CMK (cell line): ENCODE measurements around the gene NRP2.

ENCODE experiments used
- DNase-seq: peaks from one replicate; pipeline ENCODE4 v3.0.0-alpha.2; 2010; ENCODE audit warnings: low read depth

Gene NRP2, protein sequence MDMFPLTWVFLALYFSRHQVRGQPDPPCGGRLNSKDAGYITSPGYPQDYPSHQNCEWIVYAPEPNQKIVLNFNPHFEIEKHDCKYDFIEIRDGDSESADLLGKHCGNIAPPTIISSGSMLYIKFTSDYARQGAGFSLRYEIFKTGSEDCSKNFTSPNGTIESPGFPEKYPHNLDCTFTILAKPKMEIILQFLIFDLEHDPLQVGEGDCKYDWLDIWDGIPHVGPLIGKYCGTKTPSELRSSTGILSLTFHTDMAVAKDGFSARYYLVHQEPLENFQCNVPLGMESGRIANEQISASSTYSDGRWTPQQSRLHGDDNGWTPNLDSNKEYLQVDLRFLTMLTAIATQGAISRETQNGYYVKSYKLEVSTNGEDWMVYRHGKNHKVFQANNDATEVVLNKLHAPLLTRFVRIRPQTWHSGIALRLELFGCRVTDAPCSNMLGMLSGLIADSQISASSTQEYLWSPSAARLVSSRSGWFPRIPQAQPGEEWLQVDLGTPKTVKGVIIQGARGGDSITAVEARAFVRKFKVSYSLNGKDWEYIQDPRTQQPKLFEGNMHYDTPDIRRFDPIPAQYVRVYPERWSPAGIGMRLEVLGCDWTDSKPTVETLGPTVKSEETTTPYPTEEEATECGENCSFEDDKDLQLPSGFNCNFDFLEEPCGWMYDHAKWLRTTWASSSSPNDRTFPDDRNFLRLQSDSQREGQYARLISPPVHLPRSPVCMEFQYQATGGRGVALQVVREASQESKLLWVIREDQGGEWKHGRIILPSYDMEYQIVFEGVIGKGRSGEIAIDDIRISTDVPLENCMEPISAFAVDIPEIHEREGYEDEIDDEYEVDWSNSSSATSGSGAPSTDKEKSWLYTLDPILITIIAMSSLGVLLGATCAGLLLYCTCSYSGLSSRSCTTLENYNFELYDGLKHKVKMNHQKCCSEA

DNA sequence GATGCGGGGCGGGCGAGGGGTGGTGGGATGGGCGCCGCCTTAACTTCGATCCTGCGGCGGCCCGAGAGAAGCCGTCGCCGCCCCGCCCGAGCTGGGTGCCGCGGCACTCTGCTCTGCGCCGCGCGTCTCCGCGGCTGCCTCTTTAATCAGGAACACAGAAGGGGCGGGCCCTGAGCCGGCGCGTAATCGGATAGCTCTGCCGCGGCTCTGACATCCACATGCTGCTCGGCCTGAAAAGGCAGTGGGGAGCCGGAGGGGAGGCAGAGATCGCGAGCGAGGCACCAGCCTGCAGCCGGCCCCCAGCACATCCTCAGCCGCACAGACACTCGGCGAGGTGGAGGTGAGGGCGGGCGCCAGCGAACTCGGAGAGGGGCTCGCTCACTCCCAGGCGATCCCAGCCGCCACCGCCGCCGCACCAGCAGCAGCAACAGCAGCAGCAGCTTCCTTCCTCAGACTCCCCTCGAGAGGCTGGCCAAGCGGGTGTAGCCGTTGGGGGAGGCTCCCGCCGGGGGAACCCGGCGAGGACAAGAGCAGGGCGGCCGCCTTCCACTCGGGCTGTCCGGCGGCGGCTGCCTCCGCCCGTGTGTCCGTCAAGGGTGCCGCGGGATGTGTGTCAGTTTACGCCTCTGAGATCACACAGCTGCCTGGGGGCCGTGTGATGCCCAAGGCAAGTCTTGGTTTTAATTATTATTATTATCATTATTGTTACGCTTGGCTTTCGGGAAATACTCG lies at the start of gene NRP2:
NRP2 (plus strand) TSS at position 263 of the 732 bp plus-strand sequence. CDS start 790 bp downstream, outside the sequence.
- no peak for DNase-seq

DNA sequence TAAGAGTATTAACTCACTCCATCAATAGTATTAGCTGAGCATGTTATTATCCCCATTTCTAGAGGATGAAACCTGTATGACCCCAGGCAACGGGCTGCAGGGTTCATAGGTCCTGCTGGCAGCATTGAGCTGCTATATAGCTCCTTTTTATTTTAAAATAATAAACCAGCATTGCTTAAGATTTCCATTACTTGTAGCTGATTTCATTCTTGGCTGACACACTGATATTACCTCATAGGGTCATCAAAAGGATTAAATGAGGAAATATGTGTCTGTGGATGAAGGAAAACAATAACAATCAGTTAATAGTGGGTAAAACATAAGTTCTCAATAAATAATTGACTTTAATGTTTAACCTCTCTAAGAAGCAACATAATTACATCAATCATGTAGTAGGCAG lies 48.3 kb upstream of the NRP2 start:
- DNase-seq: no peak

DNA sequence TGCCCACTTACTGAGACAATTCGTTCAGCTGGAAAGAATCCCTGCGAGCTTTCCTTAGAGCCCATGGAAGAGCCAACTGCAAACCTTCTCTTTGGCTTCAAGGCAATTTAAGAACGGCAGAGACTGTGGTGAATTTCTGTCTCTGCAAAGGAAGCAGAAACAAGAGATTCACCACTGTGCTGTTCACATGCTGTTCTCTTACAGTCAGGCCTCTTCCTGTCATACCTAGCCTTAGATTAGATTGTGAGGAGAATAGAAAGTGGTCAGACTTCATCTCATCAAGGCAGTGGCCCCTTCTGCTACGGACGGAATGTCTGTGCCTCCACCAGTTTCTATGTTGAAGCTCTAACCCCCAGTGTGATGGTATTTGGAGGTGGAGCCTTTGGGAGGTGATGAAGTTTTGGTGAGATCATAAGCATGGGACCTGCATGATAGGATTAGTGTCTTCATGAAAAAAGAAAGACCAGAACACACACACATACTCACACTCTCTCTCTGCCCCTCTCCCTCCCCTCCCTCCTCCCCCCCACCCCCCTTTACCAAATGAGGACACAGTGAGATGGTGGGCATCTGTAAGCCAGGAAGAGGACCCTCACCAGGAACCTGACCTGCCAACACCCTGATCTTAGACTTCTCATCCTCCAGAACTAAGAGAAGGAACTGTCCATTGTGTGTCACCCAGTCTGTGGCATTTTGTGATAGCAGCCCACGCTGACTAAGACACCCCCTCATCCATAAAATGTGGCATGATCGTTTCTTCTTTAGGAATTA lies 45.6 kb upstream of the NRP2 start:
- no peak for DNase-seq

DNA sequence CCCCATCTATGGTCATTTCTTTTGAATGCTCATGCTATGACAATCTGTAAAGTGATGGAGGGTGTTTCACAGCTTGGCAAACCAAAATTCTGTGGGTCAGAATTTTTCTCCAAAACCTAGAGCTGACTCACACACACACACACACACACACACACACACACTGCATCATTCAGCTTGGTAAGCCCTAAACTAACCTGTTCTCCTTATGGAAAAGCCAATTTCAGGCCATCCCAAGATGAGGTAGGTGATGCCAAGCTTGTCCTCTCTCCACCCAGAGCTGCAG lies 45.0 kb upstream of the NRP2 start:
- no peak for DNase-seq

DNA sequence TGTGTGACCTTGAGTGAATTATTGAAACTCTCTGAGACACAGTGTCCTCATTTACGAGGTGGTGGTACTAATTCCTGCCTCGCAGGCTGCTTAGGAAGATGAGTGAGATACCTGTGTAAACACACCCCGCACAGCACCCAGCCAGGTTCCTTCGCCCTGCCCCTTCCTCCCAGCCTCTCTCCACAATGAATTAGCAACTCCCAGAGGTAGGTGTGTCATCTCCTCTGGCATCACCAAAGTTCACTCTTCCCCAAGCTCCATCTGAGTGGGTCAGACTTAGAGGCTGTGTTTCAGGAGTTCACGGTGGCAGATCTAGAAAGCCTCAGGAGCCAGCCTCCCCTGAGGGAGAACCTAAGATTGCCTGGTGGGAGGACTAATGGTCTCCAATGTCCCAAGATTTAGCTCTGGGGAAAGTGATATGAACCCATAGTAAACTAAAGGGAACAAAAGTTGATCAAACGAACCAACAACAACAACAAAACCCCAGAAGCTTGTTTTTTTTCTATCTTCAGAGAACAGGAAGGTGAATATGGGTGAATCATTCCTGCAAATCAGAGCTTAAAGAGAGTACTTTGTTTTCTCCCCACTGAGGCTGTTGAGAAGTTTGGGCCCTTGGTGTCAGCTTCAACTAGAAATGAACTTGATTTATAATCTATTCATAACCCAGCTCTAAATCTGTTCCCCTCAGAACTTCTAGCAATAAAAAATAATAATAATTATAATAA lies 44.4 kb upstream of the NRP2 start:
- DNase-seq: no peak

DNA sequence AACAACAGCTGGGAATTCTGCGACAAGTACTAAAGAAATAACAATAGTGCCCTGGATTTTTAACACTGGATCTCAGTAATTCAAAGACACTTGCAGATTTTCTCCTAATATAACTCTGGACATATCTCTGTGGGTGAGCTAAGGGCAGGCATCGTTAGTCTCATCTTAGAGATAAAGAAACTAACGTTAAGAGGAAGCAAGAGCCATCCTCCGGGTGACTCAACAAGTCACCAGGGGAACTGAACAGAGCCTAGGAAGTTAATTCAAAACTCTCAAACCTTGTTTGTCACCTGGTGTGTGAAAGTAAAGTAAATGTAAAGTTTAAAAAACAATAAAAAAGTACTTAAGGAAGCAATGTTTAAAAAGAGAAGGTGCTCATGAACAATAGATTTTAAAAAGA lies 41.6 kb upstream of the NRP2 start:
- no peak for DNase-seq

DNA sequence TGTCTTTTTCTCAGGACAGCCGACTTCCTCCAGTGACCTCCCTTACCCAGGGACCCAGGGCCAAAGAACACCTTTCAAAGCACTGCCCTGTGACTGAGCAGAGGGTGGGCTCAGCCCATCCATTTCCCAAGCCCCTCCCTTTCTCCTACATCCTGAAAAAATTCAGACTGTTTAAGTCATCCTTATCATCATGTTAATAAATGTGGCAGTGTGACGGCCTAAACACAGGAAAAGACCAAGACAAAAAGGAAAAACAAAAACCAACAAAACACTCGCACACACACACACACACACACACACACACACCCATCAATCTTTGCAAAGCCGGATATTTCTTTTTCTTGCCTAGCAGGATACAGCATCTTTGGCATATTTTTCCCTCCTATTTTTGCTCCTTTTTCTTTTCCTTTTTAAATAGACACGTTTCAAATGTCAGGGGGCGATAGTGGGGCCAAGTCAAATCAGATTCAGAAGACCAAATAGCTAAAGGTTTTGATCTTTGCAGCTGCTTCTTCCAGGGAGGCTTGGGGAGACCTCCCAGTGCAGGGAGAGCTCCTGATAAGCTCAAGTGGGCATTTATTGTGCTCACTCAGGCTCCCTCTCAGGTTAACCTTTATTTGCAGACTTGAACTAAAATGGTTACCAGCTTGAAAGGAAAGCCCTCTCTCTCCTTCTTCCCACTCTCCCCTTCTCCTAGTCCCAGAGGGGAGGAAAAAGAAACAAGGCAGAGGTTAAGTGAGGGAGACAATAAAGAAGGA lies 39.5 kb upstream of the NRP2 start:
- no peak for DNase-seq

DNA sequence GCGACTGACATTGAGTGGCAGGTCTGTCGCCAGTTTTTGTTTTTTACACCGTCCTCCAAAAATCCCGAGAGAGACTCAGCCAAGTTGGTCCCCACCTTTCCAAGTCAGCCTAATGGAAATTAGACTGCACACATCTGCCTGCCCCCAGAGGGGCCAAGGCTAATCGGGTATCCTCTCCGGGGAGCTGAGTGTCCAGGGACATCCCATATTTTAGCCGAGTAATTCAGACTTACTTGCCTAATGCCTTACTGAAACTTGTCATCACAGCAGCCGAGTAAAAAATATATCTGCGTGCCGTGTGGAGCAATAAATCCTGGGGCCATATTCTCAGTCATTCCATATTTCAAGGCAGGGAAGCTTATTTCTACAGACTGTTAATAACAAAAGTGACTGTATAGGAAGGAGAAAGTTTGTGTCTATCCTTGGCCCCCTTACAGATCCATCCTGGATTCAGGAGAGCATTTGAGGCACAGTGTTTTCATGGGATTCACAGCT lies 38.9 kb upstream of the NRP2 start:
- no peak for DNase-seq

DNA sequence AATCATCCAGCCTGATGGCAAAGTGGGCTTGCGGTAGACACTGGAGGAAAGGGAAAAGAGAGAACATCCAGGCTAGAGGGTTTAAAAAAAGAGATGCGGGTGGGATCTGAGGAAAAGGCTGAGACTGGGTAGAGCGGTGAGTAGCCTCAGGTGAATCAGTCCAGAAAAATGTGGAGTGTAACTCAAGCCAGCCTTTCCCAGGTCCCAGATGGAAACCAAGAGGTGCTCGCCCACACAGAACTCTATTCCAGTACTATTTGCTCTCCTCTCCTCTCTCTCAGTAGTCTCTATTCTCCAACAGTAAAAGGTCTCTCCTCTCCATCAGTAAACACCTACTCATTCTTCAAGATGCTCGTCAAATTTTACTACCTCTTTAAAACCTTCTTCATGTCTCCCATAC lies 38.3 kb upstream of the NRP2 start:
- no peak for DNase-seq

DNA sequence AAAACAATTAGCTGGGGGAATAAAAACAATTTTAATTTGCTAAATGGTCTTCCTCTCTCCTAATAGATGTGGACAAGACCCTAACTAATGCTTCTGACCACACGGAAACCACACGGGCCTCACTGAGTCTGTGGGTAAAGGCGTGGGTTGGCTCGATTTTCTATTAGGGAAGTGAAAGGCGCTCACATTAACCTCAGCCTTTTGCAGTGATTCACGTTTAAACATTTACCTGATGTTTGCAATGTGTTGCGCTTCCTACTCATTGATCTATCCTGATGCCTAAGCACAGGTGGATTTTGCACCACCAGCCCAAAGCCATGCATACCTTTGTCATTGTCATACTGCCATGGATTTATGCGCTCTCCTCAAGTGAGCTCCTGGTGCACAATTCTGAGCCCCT lies 35.6 kb upstream of the NRP2 start:
- no peak for DNase-seq

DNA sequence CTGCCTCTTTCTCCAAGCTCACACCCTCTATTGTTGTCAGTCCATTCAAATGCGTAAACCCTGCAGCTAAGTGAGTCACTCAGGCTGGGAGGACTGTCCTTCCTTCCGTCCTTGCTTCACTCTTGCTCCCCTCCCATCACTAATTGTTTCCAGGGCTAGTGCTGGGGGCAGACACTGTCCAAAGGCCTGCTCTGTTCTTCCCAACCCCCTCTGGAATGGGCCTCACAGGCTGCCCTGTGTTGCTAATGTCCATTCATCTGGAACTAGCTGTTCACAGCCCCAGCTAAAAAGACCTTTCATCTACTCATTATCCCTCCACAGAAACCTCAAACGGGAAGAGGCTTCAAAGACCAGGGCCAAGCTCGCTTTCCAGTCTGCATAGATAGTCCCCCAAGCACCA lies 31.9 kb upstream of the NRP2 start:
- no peak for DNase-seq

DNA sequence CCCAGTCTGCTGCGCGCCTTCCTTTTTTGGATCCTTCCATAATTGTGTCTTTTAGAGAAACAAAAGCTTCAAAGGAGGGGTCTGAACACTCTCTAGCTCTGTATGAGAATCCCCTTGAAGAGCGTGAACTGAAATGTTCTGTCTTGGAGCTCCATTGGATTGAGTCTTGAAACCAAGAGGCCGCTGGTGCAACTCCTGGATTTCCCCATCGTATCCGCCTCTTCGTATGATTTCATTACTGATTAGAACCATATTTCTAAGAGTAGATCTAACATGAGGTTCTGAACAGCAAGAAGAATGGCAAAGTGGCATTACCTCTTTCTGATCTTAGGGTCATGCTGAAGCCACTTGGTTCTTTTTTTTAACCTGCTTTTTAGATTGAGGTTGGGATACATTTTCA lies 31.4 kb upstream of the NRP2 start:
- no peak for DNase-seq

DNA sequence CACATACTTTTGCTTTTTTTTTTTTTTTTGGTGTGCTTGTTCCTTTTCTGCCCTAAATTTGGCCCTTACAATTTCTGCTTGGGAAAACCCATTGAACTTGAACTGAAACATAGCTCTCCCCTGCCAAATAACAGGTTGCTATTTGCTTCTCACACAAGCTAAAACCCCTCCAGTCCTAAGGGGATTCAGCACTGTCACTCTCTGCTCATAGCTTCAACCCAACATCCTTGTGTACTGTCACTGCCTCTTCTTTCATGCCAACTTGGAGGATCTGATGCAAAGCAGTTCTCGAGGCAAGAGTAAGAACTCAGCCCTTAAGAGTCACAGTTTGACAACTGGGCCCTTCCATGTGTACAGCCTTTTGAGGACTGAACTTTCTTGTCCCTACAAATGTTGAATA lies 30.6 kb upstream of the NRP2 start:
- DNase-seq: no peak

DNA sequence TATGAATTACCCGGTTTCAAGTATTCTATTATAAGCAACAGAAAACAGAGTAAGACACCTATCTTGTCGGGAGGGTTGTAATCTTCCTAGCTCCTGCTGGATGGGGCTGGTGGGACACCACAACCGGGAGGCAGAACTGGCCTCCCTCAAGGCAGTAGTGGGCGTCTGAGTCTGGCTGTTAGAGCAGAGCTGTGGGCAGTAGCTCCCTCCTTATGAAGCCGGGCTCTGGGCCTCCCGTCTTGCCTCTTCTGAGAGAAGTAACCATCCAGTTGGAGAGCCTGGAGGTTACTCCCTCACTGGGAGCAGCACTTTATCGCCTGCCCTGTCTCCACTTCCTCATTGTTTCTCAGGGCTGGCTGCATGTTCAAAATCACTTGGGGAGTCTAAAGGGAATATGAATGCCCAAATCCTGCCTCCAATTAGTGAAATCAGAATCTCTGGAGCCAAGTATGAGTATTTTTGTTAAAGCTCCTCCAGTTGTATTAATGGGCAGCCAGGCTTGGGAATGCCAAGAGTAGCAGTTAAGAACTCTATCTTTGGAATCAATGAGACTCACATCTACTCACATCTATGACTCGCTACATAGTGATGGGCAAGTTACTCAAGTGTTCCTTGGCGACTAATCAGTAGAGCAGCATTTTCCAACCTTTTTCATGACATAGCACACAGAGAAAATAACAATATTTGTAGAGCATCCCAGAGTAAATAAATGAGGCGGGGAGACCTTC lies 27.3 kb upstream of the NRP2 start:
- DNase-seq: no peak

DNA sequence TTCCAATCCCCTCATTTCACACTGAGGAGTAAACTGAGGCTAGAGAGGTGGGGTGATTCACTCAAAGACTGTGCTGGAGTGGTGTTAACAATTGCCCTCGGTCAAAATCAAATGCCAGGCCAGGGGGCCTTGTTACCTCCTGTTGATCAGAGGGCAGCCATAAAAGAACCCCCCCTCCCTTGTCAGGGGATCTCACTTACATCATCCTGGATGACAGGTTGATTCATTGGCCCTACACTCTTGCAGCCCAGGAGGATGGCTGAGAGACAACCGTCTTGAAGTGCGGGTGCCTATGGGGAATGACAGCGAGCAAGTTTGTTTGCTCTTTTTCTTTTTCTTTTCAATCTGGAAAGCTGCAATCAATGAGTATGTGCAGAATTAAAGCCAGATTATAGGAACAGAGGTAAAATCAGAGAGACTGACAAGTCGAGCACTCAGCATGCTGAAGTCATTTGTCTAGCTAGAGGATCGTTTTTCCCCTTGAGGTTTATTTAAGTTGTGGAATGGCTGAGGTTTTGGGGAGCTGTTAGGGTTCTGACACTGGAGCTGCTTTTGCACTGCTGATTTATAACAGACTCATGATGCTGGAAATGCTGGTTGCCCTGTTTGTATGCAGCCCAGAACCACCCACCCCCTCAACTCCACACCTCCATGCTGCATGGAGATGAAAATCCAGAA lies 26.4 kb upstream of the NRP2 start:
- no peak for DNase-seq

DNA sequence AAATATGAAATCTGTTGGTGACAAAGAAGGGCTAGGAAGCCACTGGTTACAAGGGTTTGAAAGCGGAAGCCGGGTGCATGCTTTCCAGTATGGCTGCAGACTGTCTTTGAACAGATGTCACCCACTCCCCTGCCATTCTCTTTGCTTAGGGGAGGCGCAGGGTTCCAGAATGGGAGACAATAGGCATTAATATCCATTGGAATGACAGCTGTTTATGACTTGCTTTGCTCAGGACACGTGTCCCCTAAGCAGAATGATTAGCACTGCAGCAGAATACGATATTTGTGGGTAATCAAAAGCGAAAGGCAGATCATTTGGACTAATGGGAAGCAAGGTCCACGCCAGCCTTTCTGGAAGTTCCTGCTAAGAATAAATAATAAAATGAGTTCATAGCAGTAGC lies 25.8 kb upstream of the NRP2 start:
- no peak for DNase-seq

DNA sequence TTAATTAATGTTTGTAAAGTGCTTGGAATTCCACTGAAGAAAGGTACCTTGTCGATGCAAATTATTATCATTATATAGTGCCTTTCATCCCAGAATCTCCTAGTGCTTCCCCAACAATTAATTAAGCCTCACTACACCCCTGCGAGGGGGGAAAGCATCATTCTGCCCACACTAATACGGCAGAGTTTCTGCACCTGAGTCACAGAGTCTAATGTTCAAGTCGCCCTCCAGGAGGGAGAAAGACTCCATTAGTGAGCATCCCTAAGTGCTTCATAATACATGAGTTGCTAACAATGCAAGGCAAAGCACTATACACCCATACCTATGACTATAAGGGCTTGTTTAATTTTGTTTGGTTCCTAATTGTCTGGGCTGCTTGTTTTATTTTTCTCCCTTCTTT lies 25.4 kb upstream of the NRP2 start:
- DNase-seq: no peak

DNA sequence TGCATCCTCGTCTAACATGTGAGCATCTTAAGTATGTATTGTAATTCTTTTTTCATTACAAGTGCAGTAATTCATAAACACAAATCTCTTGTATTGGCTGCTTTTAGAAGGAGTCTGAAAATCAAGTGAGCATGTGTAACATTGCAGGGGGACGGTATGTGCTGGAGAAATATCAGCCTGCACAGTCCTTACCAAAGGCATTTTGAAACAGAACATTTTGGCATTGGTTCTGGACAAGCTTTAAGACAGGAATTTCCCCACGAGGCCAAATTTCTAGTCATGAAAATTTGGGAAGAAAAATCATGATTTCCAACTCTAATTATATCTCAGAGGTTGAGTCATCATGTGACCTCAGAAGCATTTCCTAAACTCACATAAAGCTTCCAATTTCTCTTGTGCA lies 24.7 kb upstream of the NRP2 start:
- no peak for DNase-seq

DNA sequence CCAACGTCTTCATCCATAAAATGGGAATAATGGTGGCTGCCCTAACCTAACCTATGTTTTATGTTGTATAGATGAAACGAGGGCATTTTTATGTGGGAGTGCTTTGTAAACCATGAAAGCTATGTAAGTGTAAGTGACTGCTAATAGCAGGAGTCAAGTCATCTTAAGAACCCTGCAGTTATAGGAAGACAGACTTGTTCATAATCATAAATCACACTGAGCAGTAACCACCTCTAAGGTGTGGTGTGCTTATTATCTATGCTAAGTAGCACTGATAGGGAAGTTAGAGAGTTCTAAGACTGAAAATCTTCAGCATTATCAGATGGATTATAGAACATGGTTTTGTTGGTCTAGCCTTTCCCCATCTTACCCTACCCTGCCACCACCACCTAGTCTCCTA lies 24.2 kb upstream of the NRP2 start:
- DNase-seq: no peak
